Mesothelial cell of epicardium (in vitro differentiated cells): ENCODE results near the gene PPP3CA. TPM values are rescaled to one million over a fixed set of nuclear protein-coding genes. Genes with fewer than 3 reads are reported as not detected.

Source experiments
- DNase-seq, 2 experiments: peaks; one replicate each; pipeline ENCODE4 v3.0.0; 2021; ENCODE audit warnings: low spot score in 2 of 2; ENCODE audit not compliant: unreplicated experiment in 2 of 2
- H3K27ac Mint-ChIP-seq: 2 replicates; pipeline ENCODE4 v1.8.0; 2021; ENCODE audit warnings: mixed read lengths
- H3K27me3 Mint-ChIP-seq: 2 replicates; pipeline ENCODE4 v1.8.0; 2021; ENCODE audit warnings: low read depth, mixed read lengths
- H3K36me3 Mint-ChIP-seq: 2 replicates; pipeline ENCODE4 v1.8.0; 2021; ENCODE audit warnings: mixed read lengths
- H3K4me1 Mint-ChIP-seq: 2 replicates; pipeline ENCODE4 v1.8.0; 2021; ENCODE audit warnings: mixed read lengths
- H3K4me3 Mint-ChIP-seq: 2 replicates; pipeline ENCODE4 v1.8.0; 2021; ENCODE audit warnings: mild to moderate bottlenecking, moderate library complexity, mixed read lengths
- H3K9me3 Mint-ChIP-seq: 2 replicates; pipeline ENCODE4 v1.8.0; 2021; ENCODE audit warnings: mixed read lengths
- CTCF ChIP-seq: fragments of 200-600 bp; sonication (generic); IDR thresholded peaks from one replicate; pipeline ENCODE4 v1.5.0; 2021; ENCODE audit warnings: antibody characterized with exemption; ENCODE audit not compliant: unreplicated experiment
- total RNA-seq: library from RNA; stranded (reverse); gene quantifications from 3 replicates; pipeline ENCODE4 v1.2.1, GENCODE V29; 2021

The PPP3CA gene
- total RNA-seq, 1 donor from 2014 or later, result 23.5 TPM

- Mint-ChIP-seq H3K9me3 (no peaks in the 10 kb centered on the region), H3K36me3 (no peaks in the 10 kb centered on the region), H3K27me3 (no peaks in the 10 kb centered on the region), H3K4me1 (peaks cover 4% of the 10 kb centered on the region), H3K27ac (no peak overlapping the region), H3K4me3 (no peak overlapping the region)
- no peak for DNase-seq
- TF ChIP-seq CTCF, result no peak
Measured at GRCh38 chr4:101271516-101271915, 75.8 kb downstream of the PPP3CA start.

- no peak overlapping the region for H3K4me3 Mint-ChIP-seq
- no peak overlapping the region for H3K27ac Mint-ChIP-seq
- DNase-seq, result no peak
- TF ChIP-seq CTCF, result no peak
- no peaks in the 10 kb centered on the region for H3K27me3 Mint-ChIP-seq
- peaks cover 8% of the 10 kb centered on the region for H3K4me1 Mint-ChIP-seq
- no peaks in the 10 kb centered on the region for H3K36me3 Mint-ChIP-seq
- no peaks in the 10 kb centered on the region for H3K9me3 Mint-ChIP-seq
Measured at GRCh38 chr4:101269682-101270081, 77.6 kb downstream of the PPP3CA start.

- no peak for TF ChIP-seq CTCF
- Mint-ChIP-seq H3K36me3 (no peaks in the 10 kb centered on the region), H3K27me3 (no peaks in the 10 kb centered on the region), H3K4me1 (peaks cover 9% of the 10 kb centered on the region), H3K9me3 (no peaks in the 10 kb centered on the region), H3K27ac (no peak overlapping the region), H3K4me3 (no peak overlapping the region)
- no peak for DNase-seq
Measured at GRCh38 chr4:101265816-101266172, 81.5 kb downstream of the PPP3CA start.

GRCh38 chr4:101264993-101265815, 82.1 kb downstream of the PPP3CA start:
- peaks cover 12% of the 10 kb centered on the region for H3K4me1 Mint-ChIP-seq
- no peaks in the 10 kb centered on the region for H3K36me3 Mint-ChIP-seq
- no peaks in the 10 kb centered on the region for H3K27me3 Mint-ChIP-seq
- DNase-seq, result no peak
- H3K9me3 Mint-ChIP-seq, result no peaks in the 10 kb centered on the region
- TF ChIP-seq CTCF, result no peak
- no peak overlapping the region for H3K27ac Mint-ChIP-seq
- H3K4me3 Mint-ChIP-seq, result no peak overlapping the region

GRCh38 chr4:101264512-101264911, 82.8 kb downstream of the PPP3CA start:
- Mint-ChIP-seq H3K4me1 (peaks cover 15% of the 10 kb centered on the region), H3K9me3 (no peaks in the 10 kb centered on the region), H3K27ac (no peak overlapping the region), H3K27me3 (no peaks in the 10 kb centered on the region), H3K36me3 (no peaks in the 10 kb centered on the region), H3K4me3 (no peak overlapping the region)
- DNase-seq, result no peak
- no peak for TF ChIP-seq CTCF
